SK-N-SH (cell line): Measurements from ENCODE around the gene ASMTL. TPM values are rescaled to one million over a fixed set of nuclear protein-coding genes. Genes with fewer than 3 reads are reported as not detected.

Experiments
- CTCF ChIA-PET: fragments of 300-600, 350-600 bp; formaldehyde crosslinking; extraction: SDS; loops from one replicate; lab custom pipeline; 2021; lab: Yijun Ruan, JAX
- POLR2A ChIA-PET: fragments of 350-600 bp; sonication (Branson Sonifier 250); formaldehyde crosslinking; extraction: SDS; loops from one replicate; lab custom pipeline; 2020; ENCODE audit warnings: antibody characterized with exemption, inconsistent platforms; lab: Yijun Ruan, JAX
- DNase-seq: peaks from one replicate; pipeline ENCODE4 v3.0.0; 2012
- H2AFZ ChIP-seq: fragments of 200-600 bp; sonication (generic); 2 replicates; pipeline ENCODE4 v1.8.1; 2016; ENCODE audit warnings: antibody characterized with exemption, mild to moderate bottlenecking, low read depth
- H3F3A ChIP-seq: fragments of 200-600 bp; sonication (generic); replicated peaks from 2 replicates; pipeline ENCODE3; 2016; ENCODE audit warnings: antibody characterized with exemption, mild to moderate bottlenecking; ENCODE audit not compliant: insufficient read depth
- H3K27ac ChIP-seq, 2 experiments: fragments of 200-500 bp in 1 of 2; fragments of 200-600 bp in 1 of 2; sonication (Bioruptor generic) in 1 of 2; sonication (generic), shearing (Covaris generic) in 1 of 2; 2 replicates each; pipeline versions ENCODE4 v1.5.1 to v1.6.1; 2014 to 2016; ENCODE audit warnings: low read depth in 2 of 2, inconsistent platforms in 1 of 2, low read length in 1 of 2, mild to moderate bottlenecking in 1 of 2, mixed read lengths in 1 of 2
- H3K27me3 ChIP-seq: fragments of 200-600 bp; sonication (generic), shearing (Covaris generic); 2 replicates; pipeline ENCODE4 v1.6.1; 2016; ENCODE audit warnings: mixed run types; ENCODE audit not compliant: insufficient read depth
- H3K36me3 ChIP-seq, 2 experiments: fragments of 200-500 bp in 1 of 2; fragments of 200-600 bp in 1 of 2; sonication (Bioruptor generic) in 1 of 2; sonication (generic) in 1 of 2; replicated peaks in 1 of 2; 2 replicates each; pipeline versions ENCODE3 to v1.5.1; 2014 to 2016; ENCODE audit warnings: low read length in 1 of 2, mild to moderate bottlenecking in 1 of 2; ENCODE audit not compliant: insufficient read depth in 2 of 2, control insufficient read depth in 1 of 2
- H3K4me1 ChIP-seq, 2 experiments: fragments of 200-500 bp in 1 of 2; fragments of 200-600 bp in 1 of 2; sonication (Bioruptor generic) in 1 of 2; sonication (generic), shearing (Covaris generic) in 1 of 2; 2 replicates each; pipeline versions ENCODE4 v1.5.1 to v1.6.1; 2014 to 2016; ENCODE audit warnings: low read depth in 1 of 2, low read length in 1 of 2, mixed run types in 1 of 2; ENCODE audit not compliant: insufficient read depth in 2 of 2, control insufficient read depth in 1 of 2
- H3K4me2 ChIP-seq: fragments of 200-600 bp; sonication (generic), shearing (Covaris generic); 2 replicates; pipeline ENCODE4 v1.6.1; 2017; ENCODE audit warnings: mixed run types
- H3K4me3 ChIP-seq, 2 experiments: fragments of 200-500 bp in 1 of 2; fragments of 200-600 bp in 1 of 2; sonication (Bioruptor generic) in 1 of 2; sonication (generic), shearing (Covaris generic) in 1 of 2; 2 replicates each; pipeline versions ENCODE4 v1.5.1 to v1.8.1; 2014 to 2016; ENCODE audit warnings: low read depth in 2 of 2, inconsistent platforms in 1 of 2, low read length in 1 of 2, mild to moderate bottlenecking in 1 of 2, mixed read lengths in 1 of 2, moderate library complexity in 1 of 2
- H3K79me2 ChIP-seq: fragments of 200-600 bp; sonication (generic); 2 replicates; pipeline ENCODE4 v1.8.1; 2017; ENCODE audit warnings: mild to moderate bottlenecking; ENCODE audit not compliant: insufficient read depth
- H3K9ac ChIP-seq: fragments of 200-600 bp; sonication (generic); 2 replicates; pipeline ENCODE4 v1.6.1; 2017; ENCODE audit warnings: mixed run types
- H3K9me2 ChIP-seq: fragments of 200-600 bp; sonication (generic); 2 replicates; pipeline ENCODE4 v1.6.1; 2017; ENCODE audit warnings: mixed run types
- H3K9me3 ChIP-seq: fragments of 200-600 bp; sonication (generic); 2 replicates; pipeline ENCODE4 v1.6.1; 2017; ENCODE audit warnings: mixed run types, mild to moderate bottlenecking, moderate library complexity
- H4K20me1 ChIP-seq: fragments of 200-600 bp; sonication (generic); 2 replicates; pipeline ENCODE4 v1.6.1; 2017; ENCODE audit warnings: mild to moderate bottlenecking, mixed run types; ENCODE audit not compliant: insufficient read depth
- CHD2 ChIP-seq: fragments of 150-350 bp; IDR thresholded peaks from 2 replicates; pipeline ENCODE4 v1.6.1; 2018; ENCODE audit warnings: low read length; ENCODE audit not compliant: partially characterized antibody
- ELF1 ChIP-seq: IDR thresholded peaks from 2 replicates; pipeline ENCODE4 v1.4.0; 2012
- EZH2phosphoT487 ChIP-seq: fragments of 200-600 bp; sonication (generic); IDR thresholded peaks from 2 replicates; pipeline ENCODE4 v1.6.1; 2017; ENCODE audit warnings: low read depth, mixed run types, mild to moderate bottlenecking, antibody characterized with exemption, moderate library complexity, borderline replicate concordance
- IRF3 ChIP-seq: fragments of 150-350 bp; IDR thresholded peaks from 2 replicates; pipeline ENCODE4 v1.6.1; 2016; ENCODE audit warnings: mild to moderate bottlenecking, low read depth, low read length
- MEF2A ChIP-seq: IDR thresholded peaks from 2 replicates; pipeline ENCODE4 v1.4.0; 2012; ENCODE audit warnings: low read depth, borderline replicate concordance
- MXI1 ChIP-seq: IDR thresholded peaks from 2 replicates; pipeline ENCODE4 v1.6.1; 2012; ENCODE audit warnings: mild to moderate bottlenecking, low read depth, low read length, improper control_type of control experiment
- PBX3 ChIP-seq: IDR thresholded peaks from 2 replicates; pipeline ENCODE4; 2012
- POLR2AphosphoS5 ChIP-seq: IDR thresholded peaks from 2 replicates; pipeline ENCODE4 v1.6.1; 2012; ENCODE audit warnings: low read depth, low read length
- RAD21 ChIP-seq: IDR thresholded peaks from 2 replicates; pipeline ENCODE4 v1.6.1; 2012; ENCODE audit warnings: mild to moderate bottlenecking, low read length
- SMC3 ChIP-seq: IDR thresholded peaks from 2 replicates; pipeline ENCODE4 v1.6.1; 2012; ENCODE audit warnings: low read depth, low read length, improper control_type of control experiment
- TEAD4 ChIP-seq: IDR thresholded peaks from 2 replicates; pipeline ENCODE4 v1.4.0; 2012; ENCODE audit warnings: mild to moderate bottlenecking, borderline replicate concordance; ENCODE audit not compliant: insufficient read depth
- ZBTB33 ChIP-seq: IDR thresholded peaks from 2 replicates; pipeline ENCODE4 v1.4.0; 2012; ENCODE audit warnings: low read depth, borderline replicate concordance
- WGBS: methylation state at CpG from one replicate; pipeline ENCODE4 v1.1.6; 2017; ENCODE audit warnings: low lambda C conversion rate; 5-methylcytosine and 5-hydroxymethylcytosine counted together
- polyA plus RNA-seq, 3 experiments: library from polyadenylated mRNA; depleted of rRNA; stranded (reverse); fragments of >200 nt; gene quantifications; 2 replicates each; pipeline ENCODE4 v1.2.3, GENCODE V29; 2012

ASMTL gene
- polyA plus RNA-seq, 1 of the 3 experiments (the other 2 are of a cell fraction): 37.7 TPM

GRCh38 chrX:1422135-1422465 lies 30.6 kb downstream of the ASMTL start:
- no peaks in the 10 kb centered on the region for H4K20me1 ChIP-seq
- H3K4me2 ChIP-seq: no peak overlapping the region
- H3K79me2 ChIP-seq: no peaks in the 10 kb centered on the region
- no peak overlapping the region for H2AFZ ChIP-seq
- H3F3A ChIP-seq: peaks cover 9% of the 10 kb centered on the region
- POLR2A ChIA-PET: no interaction called here
- no peaks in the 10 kb centered on the region for H3K4me1 ChIP-seq
- CTCF ChIA-PET: no interaction called here
- no peak for DNase-seq
- H3K27me3 ChIP-seq: no peaks in the 10 kb centered on the region
- no peaks in the 10 kb centered on the region for H3K9me3 ChIP-seq
- TF ChIP-seq EZH2phosphoT487: no peak
- 100% methylated on average over 4 of the region's 4 CpGs for WGBS
- no peak overlapping the region for H3K27ac ChIP-seq
- no peaks in the 10 kb centered on the region for H3K9me2 ChIP-seq
- H3K9ac ChIP-seq: no peak overlapping the region
- peaks cover 0 to 29% of the 10 kb centered on the region in 2 experiments for H3K36me3 ChIP-seq
- H3K4me3 ChIP-seq: no peak overlapping the region; a peak in 1 of 4 replicates

- no peaks in the 10 kb centered on the region for H3K27me3 ChIP-seq
- H3F3A ChIP-seq: peaks cover 9% of the 10 kb centered on the region
- CTCF ChIA-PET: no interaction called here
- no peak for DNase-seq
- no peak overlapping the region for H2AFZ ChIP-seq
- no peak overlapping the region; a peak in 1 of 4 replicates for H3K4me3 ChIP-seq
- H3K4me2 ChIP-seq: no peak overlapping the region
- TF ChIP-seq PBX3 (0 out of 2 replicates have a peak, but pooled peaks have one; percentile 3), MXI1 (no peak), MEF2A (no peak)
- H3K4me1 ChIP-seq: no peaks in the 10 kb centered on the region
- 93% methylated on average over 16 of the region's 19 CpGs for WGBS
- no peak overlapping the region for H3K27ac ChIP-seq
- no peaks in the 10 kb centered on the region for H3K79me2 ChIP-seq
- POLR2A ChIA-PET: no interaction called here
- no peaks in the 10 kb centered on the region for H3K9me2 ChIP-seq
- no peaks in the 10 kb centered on the region for H3K9me3 ChIP-seq
- H3K36me3 ChIP-seq: peaks cover 0 to 29% of the 10 kb centered on the region in 2 experiments
- H3K9ac ChIP-seq: no peak overlapping the region
- no peaks in the 10 kb centered on the region for H4K20me1 ChIP-seq
Measured at GRCh38 chrX:1421433-1422134, 31.1 kb downstream of the ASMTL start.

- no peak for DNase-seq
- Histone ChIP-seq H2AFZ (no peak overlapping the region), H3K79me2 (no peaks in the 10 kb centered on the region), H3F3A (peaks cover 9% of the 10 kb centered on the region), H3K9ac (no peak overlapping the region), H3K4me1 (no peaks in the 10 kb centered on the region), H3K27ac (no peak overlapping the region), H4K20me1 (no peaks in the 10 kb centered on the region), H3K36me3 (peaks cover 0 to 20% of the 10 kb centered on the region in 2 experiments), H3K4me2 (no peak overlapping the region), H3K27me3 (no peaks in the 10 kb centered on the region), H3K4me3 (no peak overlapping the region), H3K9me3 (no peaks in the 10 kb centered on the region), H3K9me2 (no peaks in the 10 kb centered on the region)
- no peak for TF ChIP-seq RAD21
- no peak for TF ChIP-seq SMC3
- TF ChIP-seq ELF1: no peak
- TF ChIP-seq IRF3: no peak
- no peak for TF ChIP-seq POLR2AphosphoS5
- no peak for TF ChIP-seq TEAD4
- no peak; the same call in 1 of the 2 replicates for TF ChIP-seq ZBTB33
- TF ChIP-seq CHD2: no peak
- 80% methylated on average over 14 of the region's 14 CpGs for WGBS
- CTCF ChIA-PET: no interaction called here
- POLR2A ChIA-PET: no interaction called here
Measured at GRCh38 chrX:1420371-1420770, 32.3 kb downstream of the ASMTL start.
